Liver (tissue), 3 donors: Measurements from ENCODE around the gene CTTN.

Source experiments
- ATF3 ChIP-seq: IDR thresholded peaks from 2 replicates; pipeline ENCODE4 v1.6.1; 2016; ENCODE audit warnings: antibody characterized with exemption
- CTCF ChIP-seq: fragments of 150-350 bp; IDR thresholded peaks from 2 replicates; pipeline ENCODE4 v1.5.1; 2017; ENCODE audit warnings: improper control_type of control experiment, low read depth, low read length; ENCODE audit not compliant: missing input control
- EGR1 ChIP-seq, 2 donors: IDR thresholded peaks; 2 replicates each; pipeline ENCODE4 v1.6.1; 2016 to 2018; ENCODE audit warnings: antibody characterized with exemption in 2 of 2, low read depth in 2 of 2
- JUND ChIP-seq, 2 donors: IDR thresholded peaks; 2 replicates each; pipeline ENCODE4 v1.6.1; 2016; ENCODE audit warnings: antibody characterized with exemption in 2 of 2
- RXRA ChIP-seq, 2 donors: IDR thresholded peaks; 2 replicates each; pipeline ENCODE4 v1.6.1; 2017 to 2018; ENCODE audit warnings: antibody characterized with exemption in 2 of 2, mild to moderate bottlenecking in 1 of 2
- TAF1 ChIP-seq: conservative IDR thresholded peaks from 2 replicates; pipeline ENCODE4 v1.6.1; 2016; ENCODE audit warnings: antibody characterized with exemption, mild to moderate bottlenecking
- ZBTB33 ChIP-seq: IDR thresholded peaks from 2 replicates; pipeline ENCODE4 v1.6.1; 2016; ENCODE audit warnings: antibody characterized with exemption
- donor health status: healthy.
- donor health status: healthy.

- no peak for TF ChIP-seq CTCF
- TF ChIP-seq ATF3 = no peak
- TF ChIP-seq TAF1 = no peak
- no peak for TF ChIP-seq EGR1 (IDR thresholded peaks at IDR 0.05; ENCODE audit: low read depth in 2 of 2)
- TF ChIP-seq ZBTB33 = no peak
- TF ChIP-seq JUND (IDR thresholded peaks at IDR 0.05) = no peak
- no peak for TF ChIP-seq RXRA (IDR thresholded peaks at IDR 0.05)
Measured at GRCh38 chr11:70471254-70471653, 72.9 kb downstream of the CTTN start.
